WTC11 (cell line): ENCODE measurements around the gene AGA. TPM values are rescaled to one million over a fixed set of nuclear protein-coding genes. Genes with fewer than 3 reads are reported as not detected.

Experiments
- ATAC-seq: fragments of 200-7000 bp; cut with Tn5 transposase; 2 replicates; pipeline ENCODE4 v1.10.0; 2021; ENCODE audit warnings: mild to moderate bottlenecking, moderate library complexity
- CTCF ChIA-PET: fragments of 300-600 bp; sonication (Branson Sonifier 250); formaldehyde crosslinking; loops from one replicate; lab custom pipeline; 2021; ENCODE audit warnings: antibody characterized with exemption; lab: Charles Lee
- POLR2A ChIA-PET: fragments of 350-600 bp; sonication (Branson Sonifier 250); formaldehyde crosslinking; loops from one replicate; lab custom pipeline; 2021; ENCODE audit warnings: antibody characterized with exemption; lab: Charles Lee
- DNase-seq: peaks from one replicate; pipeline ENCODE4 v3.0.0; 2021; ENCODE audit warnings: low spot score
- H3K27ac Mint-ChIP-seq: 2 replicates; pipeline ENCODE4 v1.8.0; 2021; ENCODE audit warnings: mixed read lengths
- H3K27me3 Mint-ChIP-seq: 2 replicates; pipeline ENCODE4 v1.8.0; 2021; ENCODE audit warnings: low read depth, mild to moderate bottlenecking, moderate library complexity, mixed read lengths
- H3K36me3 Mint-ChIP-seq: 2 replicates; pipeline ENCODE4 v1.8.0; 2021; ENCODE audit warnings: mixed read lengths
- H3K4me1 Mint-ChIP-seq: 2 replicates; pipeline ENCODE4 v1.8.0; 2022; ENCODE audit warnings: mixed read lengths
- H3K4me3 Mint-ChIP-seq: 2 replicates; pipeline ENCODE4 v1.8.0; 2021; ENCODE audit warnings: mild to moderate bottlenecking, moderate library complexity, mixed read lengths
- H3K9me3 Mint-ChIP-seq: 2 replicates; pipeline ENCODE4 v1.8.0; 2021; ENCODE audit warnings: mixed read lengths
- AR ChIP-seq: fragments of 250-450 bp; sonication (Bioruptor Pico); IDR thresholded peaks from 2 replicates; pipeline ENCODE4 v1.9.0; 2021; ENCODE audit warnings: mild to moderate bottlenecking
- CBFB ChIP-seq: sonication (generic); formaldehyde crosslinking; IDR thresholded peaks from 2 replicates; pipeline ENCODE4 v1.8.1; 2022; ENCODE audit warnings: mild to moderate bottlenecking, low read depth, missing genetic modification reagents
- CREB1 ChIP-seq: sonication (generic); formaldehyde crosslinking; IDR thresholded peaks from 2 replicates; pipeline ENCODE4 v1.8.0; 2023; ENCODE audit warnings: mild to moderate bottlenecking, missing genetic modification reagents
- CREM ChIP-seq: sonication (generic); formaldehyde crosslinking; IDR thresholded peaks from 2 replicates; pipeline ENCODE4 v1.8.1; 2022; ENCODE audit warnings: mild to moderate bottlenecking, missing genetic modification reagents, moderate library complexity
- EMX1 ChIP-seq: fragments of 250-450 bp; sonication (Bioruptor Pico); IDR thresholded peaks from 2 replicates; pipeline ENCODE4 v1.8.0; 2021; ENCODE audit warnings: mild to moderate bottlenecking
- FOXP1 ChIP-seq: sonication (generic); formaldehyde crosslinking; IDR thresholded peaks from 2 replicates; pipeline ENCODE4 v1.8.0; 2022; ENCODE audit warnings: missing genetic modification reagents, mild to moderate bottlenecking, moderate library complexity, borderline replicate concordance
- GABPB1 ChIP-seq: sonication (generic); formaldehyde crosslinking; IDR thresholded peaks from 2 replicates; pipeline ENCODE4 v1.8.1; 2023; ENCODE audit warnings: mild to moderate bottlenecking, missing genetic modification reagents
- HMGA2 ChIP-seq: fragments of 250-450 bp; sonication (Bioruptor Pico); IDR thresholded peaks from 2 replicates; pipeline ENCODE4 v1.4.0; 2021; ENCODE audit warnings: mild to moderate bottlenecking, moderate library complexity
- MYBL2 ChIP-seq: sonication (generic); formaldehyde crosslinking; IDR thresholded peaks from 2 replicates; pipeline ENCODE4 v1.8.1; 2023; ENCODE audit warnings: mild to moderate bottlenecking, moderate library complexity, missing genetic modification reagents
- NR1H2 ChIP-seq: sonication (generic); formaldehyde crosslinking; IDR thresholded peaks from 2 replicates; pipeline ENCODE4 v1.9.0; 2021; ENCODE audit warnings: mild to moderate bottlenecking, moderate library complexity, missing genetic modification reagents
- NR2C2 ChIP-seq: sonication (generic); formaldehyde crosslinking; IDR thresholded peaks from 2 replicates; pipeline ENCODE4 v1.8.0; 2022; ENCODE audit warnings: mild to moderate bottlenecking, missing genetic modification reagents
- RORB ChIP-seq: fragments of 250-450 bp; sonication (Bioruptor Pico); IDR thresholded peaks from 2 replicates; pipeline ENCODE4 v1.9.0; 2021; ENCODE audit warnings: mild to moderate bottlenecking
- SMAD3 ChIP-seq: sonication (generic); formaldehyde crosslinking; IDR thresholded peaks from 2 replicates; pipeline ENCODE4 v1.8.0; 2022; ENCODE audit warnings: missing genetic modification reagents, mild to moderate bottlenecking, borderline replicate concordance
- STAT6 ChIP-seq: sonication (generic); formaldehyde crosslinking; conservative IDR thresholded peaks from 2 replicates; pipeline ENCODE4 v1.8.1; 2023; ENCODE audit warnings: mild to moderate bottlenecking, low read depth, missing genetic modification reagents, moderate library complexity
- TCF7 ChIP-seq: sonication (generic); formaldehyde crosslinking; IDR thresholded peaks from 2 replicates; pipeline ENCODE4 v1.8.0; 2022; ENCODE audit warnings: mild to moderate bottlenecking, low read depth, missing genetic modification reagents, moderate library complexity
- TEAD1 ChIP-seq: sonication (generic); formaldehyde crosslinking; IDR thresholded peaks from 2 replicates; pipeline ENCODE4 v1.8.0; 2022; ENCODE audit warnings: mild to moderate bottlenecking, missing genetic modification reagents
- ZBTB43 ChIP-seq: sonication (generic); formaldehyde crosslinking; IDR thresholded peaks from 2 replicates; pipeline ENCODE4 v1.8.1; 2023; ENCODE audit warnings: mild to moderate bottlenecking, missing genetic modification reagents
- ZNF138 ChIP-seq: sonication (generic); formaldehyde crosslinking; conservative IDR thresholded peaks from 2 replicates; pipeline ENCODE4 v1.8.1; 2022; ENCODE audit warnings: mild to moderate bottlenecking, moderate library complexity, missing genetic modification reagents
- ZSCAN18 ChIP-seq: fragments of 250-450 bp; sonication (Bioruptor Pico); IDR thresholded peaks from 2 replicates; pipeline ENCODE4 v2.1.2; 2022; ENCODE audit warnings: mild to moderate bottlenecking, moderate library complexity
- total RNA-seq: library from RNA; stranded (reverse); gene quantifications from 3 replicates; pipeline ENCODE4 v1.2.3, GENCODE V29; 2021
- TF ChIP-seq, protein P1 (sequence below): sonication (generic); formaldehyde crosslinking; conservative IDR thresholded peaks from 2 replicates; pipeline ENCODE4 v1.8.1; 2022; ENCODE audit warnings: mild to moderate bottlenecking, missing genetic modification reagents
- TF ChIP-seq, protein P2 (sequence below): sonication (generic); formaldehyde crosslinking; IDR thresholded peaks from 2 replicates; pipeline ENCODE4 v1.8.1; 2022; ENCODE audit warnings: mild to moderate bottlenecking, missing genetic modification reagents, moderate library complexity, borderline replicate concordance
- TF ChIP-seq, protein P3 (sequence below): sonication (generic); formaldehyde crosslinking; IDR thresholded peaks from 2 replicates; pipeline ENCODE4 v1.8.0; 2022; ENCODE audit warnings: mild to moderate bottlenecking, missing genetic modification reagents

AGA gene
- total RNA-seq, 1 experiment from 2014 or later = 6.8 TPM

DNA sequence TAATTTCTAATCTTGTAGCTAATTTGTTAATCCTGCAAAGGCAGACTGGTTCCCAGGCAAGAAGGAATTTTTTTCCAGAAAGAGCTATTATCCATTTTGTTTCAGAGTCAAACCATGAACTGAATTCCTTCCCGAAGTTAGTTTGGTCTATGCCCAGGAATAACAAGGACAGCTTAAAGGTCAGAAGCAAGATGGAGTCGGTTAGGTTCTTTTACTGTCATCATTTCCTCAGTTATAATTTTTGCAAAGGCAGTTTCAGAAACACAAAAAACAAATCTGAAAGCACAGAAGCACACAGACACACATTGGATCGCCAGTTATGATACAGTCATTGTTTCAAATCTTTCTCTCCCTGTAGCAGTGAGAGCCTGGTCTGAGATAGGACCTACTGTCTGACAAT is 37.9 kb downstream of the AGA start (continued):
- TF ChIP-seq ZSCAN18 (no peak), SMAD3 (no peak), GABPB1 (CRISPR knock-in tag) (no peak), TCF7 (no peak), ZNF138 (CRISPR knock-in tag) (no peak), CREB1 (CRISPR knock-in tag) (no peak), CBFB (CRISPR knock-in tag) (no peak), NR2C2 (CRISPR knock-in tag) (no peak)

GRCh38 chr4:177403746-177404145 is 38.5 kb downstream of the AGA start:
- Mint-ChIP-seq H3K9me3 (peaks cover 9% of the 10 kb centered on the region), H3K4me1 (peaks cover 21% of the 10 kb centered on the region), H3K27ac (no peak overlapping the region), H3K4me3 (no peak overlapping the region), H3K36me3 (no peaks in the 10 kb centered on the region), H3K27me3 (no peaks in the 10 kb centered on the region)
- ChIA-PET CTCF (interaction anchor here (1.1 kb wide), 1 partner anchor 101 kb away, joined by 3 read pairs; no protein-coding TSS in a partner anchor), POLR2A (no interaction called here)
- ATAC-seq (no peak), DNase-seq (no peak)
- TF ChIP-seq, protein P1, sequence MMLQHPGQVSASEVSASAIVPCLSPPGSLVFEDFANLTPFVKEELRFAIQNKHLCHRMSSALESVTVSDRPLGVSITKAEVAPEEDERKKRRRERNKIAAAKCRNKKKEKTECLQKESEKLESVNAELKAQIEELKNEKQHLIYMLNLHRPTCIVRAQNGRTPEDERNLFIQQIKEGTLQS (CRISPR knock-in tag) = no peak
- TF ChIP-seq ZBTB43 (no peak), CREM (CRISPR knock-in tag) (no peak), HMGA2 (no peak)

GRCh38 chr4:177401658-177402273 is 40.5 kb downstream of the AGA start:
- ATAC-seq (peak; percentile 51), DNase-seq (no peak)
- Mint-ChIP-seq H3K4me3 (no peak overlapping the region), H3K4me1 (peaks cover 21% of the 10 kb centered on the region), H3K36me3 (no peaks in the 10 kb centered on the region; the same call in none of the 2 replicates), H3K9me3 (peaks cover 16% of the 10 kb centered on the region), H3K27ac (peak overlapping the region; percentile 93), H3K27me3 (no peaks in the 10 kb centered on the region)
- CTCF ChIA-PET = interaction anchor here (1.0 kb wide), 1 partner anchor 21 kb away, joined by 4 read pairs; no protein-coding TSS in a partner anchor
- POLR2A ChIA-PET = no interaction called here
- TF ChIP-seq STAT6 (CRISPR knock-in tag) (no peak), CBFB (CRISPR knock-in tag) (no peak), NR1H2 (CRISPR knock-in tag) (no peak), HMGA2 (no peak), FOXP1 (no peak), EMX1 (CRISPR knock-in tag) (no peak), RORB (no peak), MYBL2 (CRISPR knock-in tag) (no peak), CREM (CRISPR knock-in tag) (no peak), TEAD1 (no peak), AR (CRISPR knock-in tag) (no peak)
- TF ChIP-seq, protein P2, sequence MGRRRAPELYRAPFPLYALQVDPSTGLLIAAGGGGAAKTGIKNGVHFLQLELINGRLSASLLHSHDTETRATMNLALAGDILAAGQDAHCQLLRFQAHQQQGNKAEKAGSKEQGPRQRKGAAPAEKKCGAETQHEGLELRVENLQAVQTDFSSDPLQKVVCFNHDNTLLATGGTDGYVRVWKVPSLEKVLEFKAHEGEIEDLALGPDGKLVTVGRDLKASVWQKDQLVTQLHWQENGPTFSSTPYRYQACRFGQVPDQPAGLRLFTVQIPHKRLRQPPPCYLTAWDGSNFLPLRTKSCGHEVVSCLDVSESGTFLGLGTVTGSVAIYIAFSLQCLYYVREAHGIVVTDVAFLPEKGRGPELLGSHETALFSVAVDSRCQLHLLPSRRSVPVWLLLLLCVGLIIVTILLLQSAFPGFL (CRISPR knock-in tag) = no peak
- TF ChIP-seq, protein P3, sequence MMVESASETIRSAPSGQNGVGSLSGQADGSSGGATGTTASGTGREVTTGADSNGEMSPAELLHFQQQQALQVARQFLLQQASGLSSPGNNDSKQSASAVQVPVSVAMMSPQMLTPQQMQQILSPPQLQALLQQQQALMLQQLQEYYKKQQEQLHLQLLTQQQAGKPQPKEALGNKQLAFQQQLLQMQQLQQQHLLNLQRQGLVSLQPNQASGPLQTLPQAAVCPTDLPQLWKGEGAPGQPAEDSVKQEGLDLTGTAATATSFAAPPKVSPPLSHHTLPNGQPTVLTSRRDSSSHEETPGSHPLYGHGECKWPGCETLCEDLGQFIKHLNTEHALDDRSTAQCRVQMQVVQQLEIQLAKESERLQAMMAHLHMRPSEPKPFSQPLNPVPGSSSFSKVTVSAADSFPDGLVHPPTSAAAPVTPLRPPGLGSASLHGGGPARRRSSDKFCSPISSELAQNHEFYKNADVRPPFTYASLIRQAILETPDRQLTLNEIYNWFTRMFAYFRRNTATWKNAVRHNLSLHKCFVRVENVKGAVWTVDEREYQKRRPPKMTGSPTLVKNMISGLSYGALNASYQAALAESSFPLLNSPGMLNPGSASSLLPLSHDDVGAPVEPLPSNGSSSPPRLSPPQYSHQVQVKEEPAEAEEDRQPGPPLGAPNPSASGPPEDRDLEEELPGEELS (CRISPR knock-in tag) = no peak
